GM18868 (cell line): ENCODE results near the gene BMP2.

Source experiments
- ATAC-seq: cut with Tn5 transposase; IDR thresholded peaks from one replicate; pipeline ENCODE4 v1.9.1; 2021; ENCODE audit warnings: mild to moderate bottlenecking, moderate library complexity; ENCODE audit not compliant: unreplicated experiment

The BMP2 gene

DNA sequence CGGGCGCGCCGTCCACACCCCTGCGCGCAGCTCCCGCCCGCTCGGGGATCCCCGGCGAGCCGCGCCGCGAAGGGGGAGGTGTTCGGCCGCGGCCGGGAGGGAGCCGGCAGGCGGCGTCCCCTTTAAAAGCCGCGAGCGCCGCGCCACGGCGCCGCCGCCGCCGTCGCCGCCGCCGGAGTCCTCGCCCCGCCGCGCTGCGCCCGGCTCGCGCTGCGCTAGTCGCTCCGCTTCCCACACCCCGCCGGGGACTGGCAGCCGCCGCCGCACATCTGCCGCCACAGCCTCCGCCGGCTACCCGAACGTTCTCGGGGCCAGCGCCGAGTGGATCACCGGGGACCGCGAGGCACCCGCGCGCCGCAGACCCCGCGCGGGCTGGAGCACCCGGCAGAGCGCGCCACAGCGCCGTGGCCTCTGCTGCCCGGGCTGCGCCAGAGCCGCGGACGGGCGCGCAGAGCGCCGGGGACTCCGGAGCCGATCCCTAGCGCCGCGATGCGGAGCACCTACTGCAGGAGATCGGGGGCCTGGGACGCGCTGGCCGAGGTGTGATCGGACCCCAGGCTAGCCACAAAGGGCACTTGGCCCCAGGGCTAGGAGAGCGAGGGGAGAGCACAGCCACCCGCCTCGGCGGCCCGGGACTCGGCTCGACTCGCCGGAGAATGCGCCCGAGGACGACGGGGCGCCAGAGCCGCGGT, at the start of gene BMP2:
Gene BMP2, plus strand, starts transcription at position 151 of the 692 bp plus-strand sequence. CDS start 2,441 bp downstream, outside the sequence.
- ATAC-seq: peak; percentile 75

DNA sequence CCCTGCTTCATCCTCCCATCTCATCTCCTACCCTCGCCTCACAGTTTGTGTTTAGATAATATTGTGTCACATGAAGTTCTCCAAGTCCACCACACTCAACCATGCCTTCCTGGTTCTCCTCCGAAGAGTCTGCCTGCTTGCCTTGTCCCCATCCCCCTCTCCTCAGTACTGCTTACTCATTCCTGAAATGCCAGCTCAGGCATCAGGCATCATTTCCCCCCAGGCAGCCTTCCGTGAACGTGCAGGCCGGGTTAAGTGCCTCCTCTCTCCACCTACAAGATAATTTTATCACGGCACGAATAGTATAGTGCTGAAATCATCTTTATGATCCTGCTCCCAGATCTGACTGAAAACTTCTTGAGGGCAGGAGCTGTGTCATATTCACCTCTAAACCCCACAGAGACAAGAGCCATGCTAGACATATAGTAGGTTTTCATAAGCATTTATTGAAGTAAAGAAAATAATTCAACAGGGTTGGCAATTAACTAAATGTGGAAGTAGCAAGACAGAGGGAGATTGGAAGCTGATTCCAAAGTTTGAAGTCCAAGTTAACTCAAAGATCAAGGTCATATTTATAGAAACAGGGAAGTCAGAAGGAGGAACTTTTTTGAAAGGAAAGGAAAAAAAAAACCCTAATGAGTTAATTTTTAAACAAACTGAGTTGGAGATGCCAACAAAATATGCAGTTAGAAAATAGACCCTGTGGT, 48.7 kb upstream of the BMP2 start:
- ATAC-seq: no peak

DNA sequence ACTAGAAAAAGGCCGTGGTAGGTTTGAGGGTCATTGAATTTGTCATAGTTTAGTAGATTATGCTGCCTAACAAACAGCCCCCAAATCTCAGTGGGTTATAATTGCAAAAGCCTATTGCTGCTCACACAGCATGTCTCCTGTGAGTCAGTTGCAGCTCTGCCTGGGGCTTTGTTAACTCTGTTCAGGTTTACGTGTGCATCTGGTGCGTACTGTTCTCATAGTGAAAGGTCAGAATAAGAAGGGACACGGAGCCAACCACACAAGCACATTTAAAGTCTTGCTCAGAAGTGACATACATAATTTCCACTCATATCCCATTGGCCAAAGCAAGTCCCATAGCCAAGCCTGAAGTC, 48.1 kb upstream of the BMP2 start:
- no peak for ATAC-seq

DNA sequence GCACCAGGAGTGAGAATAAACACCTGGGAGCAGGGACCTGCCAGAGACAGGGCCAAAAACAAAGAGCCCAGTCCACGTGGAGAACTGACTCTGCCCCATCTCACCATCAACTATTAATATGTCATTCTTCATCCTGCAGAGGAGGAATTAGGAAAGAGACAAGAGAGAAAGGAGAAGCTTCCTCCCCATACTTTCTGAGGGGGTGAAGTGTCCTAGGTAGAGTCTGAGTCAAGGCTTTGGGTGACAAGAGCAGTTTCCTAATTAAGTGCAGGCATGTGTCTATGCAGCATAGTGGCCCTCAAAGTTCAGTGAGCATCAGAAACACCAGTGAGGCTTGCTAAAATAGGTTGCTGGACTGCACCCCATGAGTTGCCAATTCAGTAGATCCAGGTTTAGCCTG, 40.7 kb upstream of the BMP2 start:
- ATAC-seq: no peak

DNA sequence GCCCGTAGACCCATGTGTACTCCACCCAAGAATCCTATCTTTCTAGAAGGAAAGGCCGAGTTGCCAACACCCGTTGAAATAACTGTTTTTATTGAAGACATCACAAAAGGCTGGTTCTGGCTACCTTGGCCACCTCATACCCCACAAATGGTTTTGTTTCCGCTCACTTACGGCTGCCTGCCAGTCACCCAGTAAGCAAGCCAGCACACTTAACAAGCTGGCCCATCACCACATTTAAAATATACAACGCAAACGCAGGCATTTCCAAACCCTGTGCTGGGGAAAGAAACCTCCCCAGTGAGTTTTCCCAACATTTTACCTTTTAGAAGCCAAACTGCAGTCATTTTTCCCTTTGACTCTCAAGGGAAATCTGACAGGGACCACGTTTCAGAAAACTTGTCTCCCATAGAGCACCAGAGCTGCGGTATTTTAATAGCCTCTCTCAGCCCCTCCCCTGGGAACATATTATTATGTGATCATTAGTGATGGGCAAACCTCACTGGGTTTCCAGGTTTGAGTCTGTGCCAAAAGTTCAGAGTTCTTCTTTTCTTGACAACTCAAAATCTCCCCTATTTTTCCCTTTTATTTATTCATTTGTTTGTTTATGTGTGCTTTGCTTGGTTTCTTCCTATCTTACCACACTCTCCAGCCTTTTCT, 36.7 kb upstream of the BMP2 start:
- no peak for ATAC-seq

DNA sequence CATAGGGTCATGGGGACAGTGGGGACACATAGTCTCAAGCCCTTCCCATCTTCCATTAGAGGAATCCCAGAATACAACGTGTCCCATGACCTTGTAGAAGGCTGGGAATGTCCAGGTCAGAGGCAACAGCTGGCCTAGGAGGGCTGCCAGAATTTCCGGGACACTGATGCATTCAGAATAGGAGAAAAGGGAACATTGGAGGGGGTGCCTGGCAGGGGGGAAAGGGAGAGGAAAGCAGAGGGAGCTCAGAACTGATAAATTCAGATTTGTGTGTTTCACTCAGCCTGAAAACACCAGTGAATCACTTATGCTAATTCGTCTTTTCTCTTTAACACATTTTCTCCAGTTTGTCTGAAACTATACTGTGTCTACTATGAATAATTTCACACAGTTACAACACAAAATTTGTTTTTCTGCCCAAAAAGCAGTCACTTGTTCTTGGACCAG, 35.5 kb upstream of the BMP2 start:
- ATAC-seq: no peak

DNA sequence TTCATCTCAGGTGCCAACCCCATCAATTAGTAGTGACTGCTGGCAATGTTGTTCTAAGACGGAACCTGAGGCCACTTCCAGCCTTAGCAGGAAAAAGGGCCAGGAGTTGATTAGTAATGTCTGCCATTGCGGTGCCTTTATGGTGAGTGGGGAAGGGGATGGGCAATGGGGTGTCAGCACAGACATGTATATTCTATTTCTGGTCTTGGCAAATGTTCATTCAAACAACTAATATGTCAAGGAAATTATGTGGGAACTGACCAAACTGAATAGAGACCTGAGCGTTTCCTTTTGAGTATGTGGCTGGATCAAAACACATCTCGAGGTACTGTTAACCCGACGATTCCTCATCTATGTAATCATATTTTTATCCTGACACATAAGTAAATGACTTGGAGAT, 34.6 kb upstream of the BMP2 start:
- no peak for ATAC-seq

DNA sequence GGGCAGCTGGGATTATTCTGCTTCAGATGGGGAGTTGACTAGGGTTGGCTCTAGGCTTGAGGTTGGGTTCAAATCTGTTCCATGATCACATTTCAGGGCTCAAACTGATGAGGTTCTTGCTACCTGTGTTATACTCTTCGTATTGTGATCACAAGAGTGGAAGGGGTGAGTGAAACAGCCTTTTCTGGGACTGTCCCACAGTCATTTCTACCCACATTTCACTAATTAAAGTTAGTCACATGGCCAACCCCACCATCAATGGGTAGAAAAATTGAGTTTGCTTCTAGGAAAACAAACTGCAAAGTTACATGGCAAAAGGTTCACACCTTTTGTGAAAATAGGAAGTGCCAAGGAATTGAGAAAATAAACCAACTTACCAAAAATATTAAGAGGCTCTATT, 33.5 kb upstream of the BMP2 start:
- no peak for ATAC-seq

DNA sequence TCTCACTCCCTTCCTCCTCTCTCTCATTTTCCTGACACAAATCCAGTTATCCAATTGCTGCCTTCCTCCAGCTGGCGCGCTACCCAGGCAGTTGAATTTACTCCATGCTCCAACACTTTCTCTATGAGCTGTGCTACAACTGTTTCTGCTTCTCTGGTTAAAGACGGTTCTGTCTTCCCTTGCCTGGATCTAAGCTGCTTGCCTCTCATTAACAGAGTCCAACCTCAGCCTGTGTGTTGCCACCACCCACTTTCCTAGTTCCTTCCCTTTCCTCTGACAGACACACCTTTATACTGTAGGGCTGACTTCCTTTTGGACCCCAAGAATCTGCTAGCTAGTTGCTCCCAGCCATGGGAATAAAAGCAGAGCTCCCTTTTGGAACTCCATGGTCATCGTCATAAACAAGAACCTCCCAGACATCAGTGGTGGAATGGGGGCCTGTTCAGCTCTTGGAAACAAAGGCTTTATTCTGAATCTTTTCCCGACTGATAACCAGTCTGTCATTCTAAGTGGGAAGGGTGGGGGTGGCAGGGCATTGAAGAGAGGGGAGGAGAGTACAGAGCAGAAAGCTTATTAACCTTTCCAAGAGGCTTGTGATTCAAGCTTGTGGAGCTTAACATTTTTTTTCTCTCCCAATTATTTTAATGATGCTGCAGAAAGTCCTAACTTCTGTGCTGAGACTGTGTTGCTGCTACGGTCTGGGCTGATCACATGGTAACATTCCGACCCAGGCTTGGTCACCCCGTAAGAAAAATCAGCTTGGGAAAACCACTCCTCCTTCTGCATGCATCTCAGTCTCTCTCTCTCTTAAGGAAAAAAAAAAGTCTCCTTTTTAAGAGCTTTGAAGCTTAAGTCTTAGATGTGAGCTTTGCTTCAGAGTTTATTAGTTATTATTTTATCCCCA, 31.3 kb upstream of the BMP2 start:
- ATAC-seq: no peak

DNA sequence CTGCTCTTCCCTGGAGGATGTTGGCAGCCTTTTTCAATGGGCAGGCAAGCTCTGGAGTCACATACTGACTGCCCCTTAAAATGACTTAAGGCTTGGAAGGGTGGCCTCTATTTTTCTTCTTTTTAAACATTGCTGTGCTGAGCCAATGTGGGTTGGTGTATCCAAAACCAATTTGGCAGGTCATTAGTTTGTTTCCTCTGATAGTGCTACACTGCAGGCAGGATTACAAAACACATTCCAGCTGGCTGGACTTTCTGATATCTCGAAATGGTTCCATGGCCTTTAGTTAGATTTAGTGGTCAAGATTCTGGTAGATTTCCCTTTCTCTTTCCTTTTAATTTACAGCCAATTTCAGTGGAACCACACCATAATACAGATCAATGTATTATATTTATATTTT, 28.1 kb upstream of the BMP2 start:
- no peak for ATAC-seq

DNA sequence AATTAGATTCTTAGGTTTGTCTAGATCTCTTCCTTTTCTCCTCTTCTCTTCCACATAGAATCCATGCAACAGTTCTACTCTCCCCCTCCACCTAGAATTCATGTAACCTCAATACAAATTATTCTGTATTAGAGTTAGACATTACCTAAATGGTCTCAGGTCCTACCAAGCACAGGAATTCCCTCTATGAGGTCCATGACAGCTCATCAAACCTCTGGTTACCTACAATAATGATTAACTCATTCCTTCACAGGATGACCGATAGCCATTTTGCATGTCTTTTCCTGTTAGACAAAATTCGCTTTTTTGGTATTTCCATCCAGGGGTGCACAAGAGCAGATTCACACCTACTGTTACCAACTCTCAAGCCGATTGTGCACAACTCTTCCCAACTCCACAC, 27.4 kb upstream of the BMP2 start:
- no peak for ATAC-seq

DNA sequence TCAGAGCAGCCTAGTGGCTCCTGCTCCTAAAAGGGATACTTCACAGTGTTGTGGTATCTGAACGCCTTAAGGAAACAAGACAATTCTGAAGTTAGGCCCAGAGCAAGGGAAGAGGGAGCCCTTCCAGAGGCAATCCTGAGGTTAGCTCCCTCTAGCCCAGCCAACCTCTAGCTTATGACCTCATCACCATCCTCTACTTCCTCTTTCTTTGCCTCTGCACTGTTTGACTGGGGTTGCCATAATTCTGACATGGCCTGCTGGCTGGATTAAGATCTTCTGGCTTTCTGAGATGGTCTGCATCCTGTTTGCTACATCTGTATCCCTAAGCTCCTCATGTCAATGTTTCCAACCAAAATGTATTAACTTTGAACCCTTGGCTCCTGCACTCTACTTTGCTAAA, 23.3 kb upstream of the BMP2 start:
- no peak for ATAC-seq

DNA sequence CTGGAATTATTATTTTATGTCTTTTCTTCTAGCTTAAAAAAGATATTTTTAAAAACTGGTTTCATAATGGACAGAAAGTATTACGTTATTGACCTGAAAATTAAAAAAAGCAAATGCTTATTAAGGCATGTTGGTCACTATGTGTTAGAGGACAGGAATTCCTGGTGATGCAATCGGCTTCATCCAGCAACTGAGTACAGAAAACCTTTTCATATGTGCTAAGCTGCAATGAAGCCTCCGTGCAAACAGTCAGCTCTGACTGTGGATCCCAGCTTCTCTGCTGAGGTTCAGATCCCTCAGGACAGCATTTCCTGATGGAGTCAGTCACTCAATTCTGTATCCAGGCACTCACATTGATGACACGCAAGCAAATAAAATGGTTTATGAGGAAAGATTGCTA, 22.7 kb upstream of the BMP2 start:
- ATAC-seq: no peak

DNA sequence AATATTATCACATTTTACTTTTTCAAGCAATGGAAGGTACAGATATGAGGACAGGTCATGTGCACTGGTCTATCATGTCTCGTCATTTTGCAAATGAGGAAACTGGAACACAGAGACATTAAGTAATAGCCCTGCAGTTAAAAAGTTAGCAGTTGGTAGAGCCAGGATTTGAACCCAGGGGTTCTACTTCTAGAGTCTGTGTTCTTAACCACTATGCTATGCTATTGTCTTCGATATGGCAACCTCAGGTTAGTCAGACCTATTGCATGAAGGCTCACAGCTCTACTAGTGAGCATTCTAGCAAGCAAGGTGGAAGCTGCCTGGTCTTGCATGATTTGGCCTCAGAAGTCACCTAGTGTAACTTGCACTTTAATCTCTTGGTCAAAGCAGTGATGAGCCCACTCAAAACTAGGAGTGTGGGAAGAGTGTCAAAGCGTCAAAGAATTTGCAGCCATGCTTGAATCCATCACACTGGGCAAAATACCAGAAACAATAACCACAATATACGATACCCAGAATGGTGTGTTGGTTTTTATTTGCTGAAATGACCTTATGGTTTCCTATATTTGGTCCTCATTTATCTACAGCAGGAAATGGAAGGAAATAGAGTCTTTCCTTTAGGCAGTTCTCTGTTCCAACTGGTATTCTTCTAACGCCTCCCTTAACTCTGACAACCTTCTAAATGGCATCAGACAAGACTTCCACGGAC, 20.4 kb upstream of the BMP2 start:
- no peak for ATAC-seq

DNA sequence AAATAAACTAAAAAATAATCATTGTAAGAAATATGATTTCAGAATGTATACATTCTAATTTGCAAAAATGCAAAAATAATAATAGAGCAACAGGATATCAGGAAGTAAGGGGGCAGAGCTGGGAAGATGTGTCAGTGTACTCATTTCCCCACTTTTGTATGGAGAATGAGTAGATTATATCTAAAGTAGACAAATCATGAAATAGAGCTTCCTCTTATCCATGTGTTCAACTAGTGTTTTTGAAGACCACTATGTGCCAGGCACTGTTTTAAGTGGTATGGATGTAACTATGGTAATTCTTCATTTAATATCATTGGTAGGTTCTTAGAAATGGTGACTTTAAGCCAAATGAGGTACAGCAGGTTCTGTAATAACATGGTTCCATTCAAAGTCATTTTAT, 17.0 kb upstream of the BMP2 start:
- ATAC-seq: no peak

DNA sequence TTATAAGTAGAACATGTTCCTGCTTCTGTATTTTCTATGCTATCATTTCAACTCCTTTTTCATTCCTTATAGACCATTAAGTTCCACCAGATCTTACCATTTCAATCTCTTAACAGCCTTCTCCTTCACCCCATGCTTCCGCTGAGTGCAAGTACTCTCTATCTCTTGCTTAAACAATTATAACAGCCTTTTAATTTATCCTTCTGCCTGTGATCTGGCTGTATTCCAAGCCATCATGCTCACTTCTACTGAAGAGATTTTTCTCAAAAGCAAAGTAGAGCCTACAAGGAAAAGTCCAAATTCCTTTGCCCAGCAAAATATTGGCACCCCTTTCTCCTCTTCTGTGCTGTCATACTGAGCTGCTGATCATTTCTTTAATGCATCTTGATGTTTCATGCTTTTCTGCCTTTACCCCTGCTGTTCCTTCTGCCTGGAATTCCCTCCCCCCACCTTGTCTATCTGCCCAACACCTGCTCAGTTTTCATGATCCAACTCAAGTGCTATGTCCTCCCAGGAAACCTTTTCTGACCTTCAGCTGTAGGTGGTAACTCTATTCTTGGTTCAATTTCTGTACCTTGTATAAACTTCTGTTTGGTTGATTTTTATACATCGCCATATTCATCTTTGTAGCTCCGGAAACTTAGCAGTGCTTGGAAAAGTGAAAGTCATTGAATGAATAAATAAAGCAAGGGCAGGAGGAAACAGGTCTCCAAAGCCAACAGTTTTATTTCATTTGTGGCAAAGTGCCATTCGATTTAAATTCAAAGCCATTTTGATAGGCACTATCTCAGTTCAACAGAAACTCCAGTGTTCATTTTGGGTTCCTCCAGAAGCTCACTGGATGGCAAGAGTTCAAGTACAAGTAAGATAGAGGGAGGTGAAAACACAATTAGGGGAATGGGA, 10.5 kb upstream of the BMP2 start:
- no peak for ATAC-seq

DNA sequence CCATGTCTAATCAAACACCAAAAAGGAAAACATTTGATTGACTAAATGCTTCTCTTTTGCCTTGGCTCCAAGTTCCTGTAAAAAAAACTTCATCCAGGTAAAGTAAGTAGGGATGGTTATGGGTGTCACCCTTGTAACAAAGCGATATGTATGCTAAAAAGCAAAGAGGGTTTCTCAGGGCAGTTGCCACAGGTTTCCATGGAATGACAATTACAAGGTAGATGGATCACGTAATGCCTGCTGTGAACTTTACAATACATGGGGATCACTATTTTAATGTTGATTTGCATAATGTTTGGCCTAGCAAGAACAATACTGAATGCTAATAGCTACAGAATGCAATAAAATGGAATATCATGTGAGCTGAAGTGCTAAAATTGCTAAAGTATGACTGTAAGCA, 2.9 kb upstream of the BMP2 start:
- ATAC-seq: no peak

DNA sequence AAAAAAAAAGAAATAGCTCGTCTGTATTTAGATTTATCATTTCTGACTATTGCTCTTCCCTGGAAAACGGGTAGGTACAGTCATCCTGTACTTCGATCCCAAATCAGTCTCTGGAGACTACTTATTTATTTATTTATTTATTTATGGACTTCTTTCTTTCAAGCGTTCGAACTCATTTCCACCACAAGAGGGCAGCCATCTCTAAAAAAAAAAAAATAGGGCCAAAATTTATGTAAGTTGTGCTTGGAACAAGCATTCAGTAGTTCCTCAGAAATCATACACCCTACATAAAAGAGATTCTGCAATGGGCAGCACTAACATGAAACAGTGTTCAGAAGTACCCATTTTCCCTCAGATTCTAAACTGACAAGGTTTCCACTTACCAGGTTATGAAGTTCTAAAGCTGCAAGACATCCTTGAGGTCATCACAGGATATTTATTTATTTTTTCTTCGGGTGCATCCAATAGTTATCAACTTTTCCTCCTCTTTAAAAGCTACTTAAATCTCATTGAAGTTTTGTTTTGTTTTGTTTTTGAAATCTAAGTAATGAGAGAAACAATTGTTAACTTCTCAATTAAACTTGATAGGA, 1.9 kb upstream of the BMP2 start:
- ATAC-seq: no peak

DNA sequence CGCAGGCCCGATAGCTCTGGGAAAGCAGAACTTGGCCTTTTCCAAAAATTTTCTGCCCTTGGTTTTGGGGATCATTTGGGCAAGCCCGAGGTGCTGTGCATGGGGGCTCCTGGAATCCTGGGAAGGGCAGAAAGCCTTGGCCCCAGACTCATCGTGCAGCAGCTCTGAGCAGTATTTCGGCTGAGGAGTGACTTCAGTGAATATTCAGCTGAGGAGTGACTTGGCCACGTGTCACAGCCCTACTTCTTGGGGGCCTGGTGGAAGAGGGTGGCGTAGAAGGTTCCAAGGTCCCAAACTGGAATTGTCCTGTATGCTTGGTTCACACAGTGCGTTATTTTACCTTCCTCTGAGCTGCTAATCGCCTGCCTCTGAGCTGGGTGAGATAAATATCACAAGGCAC, 1.1 kb upstream of the BMP2 start:
- no peak for ATAC-seq
